ENCODE data around the gene LAMA1. TPM values are rescaled to one million over a fixed set of nuclear protein-coding genes. Genes with fewer than 3 reads are reported as not detected.

LAMA1 gene
- total and polyA plus RNA-seq, 2 of the 8 experiments (the other 6 are each of a cell fraction or from before 2014, with no cell fraction given): 30.4 to 48.7 TPM

- TF ChIP-seq, protein P1, sequence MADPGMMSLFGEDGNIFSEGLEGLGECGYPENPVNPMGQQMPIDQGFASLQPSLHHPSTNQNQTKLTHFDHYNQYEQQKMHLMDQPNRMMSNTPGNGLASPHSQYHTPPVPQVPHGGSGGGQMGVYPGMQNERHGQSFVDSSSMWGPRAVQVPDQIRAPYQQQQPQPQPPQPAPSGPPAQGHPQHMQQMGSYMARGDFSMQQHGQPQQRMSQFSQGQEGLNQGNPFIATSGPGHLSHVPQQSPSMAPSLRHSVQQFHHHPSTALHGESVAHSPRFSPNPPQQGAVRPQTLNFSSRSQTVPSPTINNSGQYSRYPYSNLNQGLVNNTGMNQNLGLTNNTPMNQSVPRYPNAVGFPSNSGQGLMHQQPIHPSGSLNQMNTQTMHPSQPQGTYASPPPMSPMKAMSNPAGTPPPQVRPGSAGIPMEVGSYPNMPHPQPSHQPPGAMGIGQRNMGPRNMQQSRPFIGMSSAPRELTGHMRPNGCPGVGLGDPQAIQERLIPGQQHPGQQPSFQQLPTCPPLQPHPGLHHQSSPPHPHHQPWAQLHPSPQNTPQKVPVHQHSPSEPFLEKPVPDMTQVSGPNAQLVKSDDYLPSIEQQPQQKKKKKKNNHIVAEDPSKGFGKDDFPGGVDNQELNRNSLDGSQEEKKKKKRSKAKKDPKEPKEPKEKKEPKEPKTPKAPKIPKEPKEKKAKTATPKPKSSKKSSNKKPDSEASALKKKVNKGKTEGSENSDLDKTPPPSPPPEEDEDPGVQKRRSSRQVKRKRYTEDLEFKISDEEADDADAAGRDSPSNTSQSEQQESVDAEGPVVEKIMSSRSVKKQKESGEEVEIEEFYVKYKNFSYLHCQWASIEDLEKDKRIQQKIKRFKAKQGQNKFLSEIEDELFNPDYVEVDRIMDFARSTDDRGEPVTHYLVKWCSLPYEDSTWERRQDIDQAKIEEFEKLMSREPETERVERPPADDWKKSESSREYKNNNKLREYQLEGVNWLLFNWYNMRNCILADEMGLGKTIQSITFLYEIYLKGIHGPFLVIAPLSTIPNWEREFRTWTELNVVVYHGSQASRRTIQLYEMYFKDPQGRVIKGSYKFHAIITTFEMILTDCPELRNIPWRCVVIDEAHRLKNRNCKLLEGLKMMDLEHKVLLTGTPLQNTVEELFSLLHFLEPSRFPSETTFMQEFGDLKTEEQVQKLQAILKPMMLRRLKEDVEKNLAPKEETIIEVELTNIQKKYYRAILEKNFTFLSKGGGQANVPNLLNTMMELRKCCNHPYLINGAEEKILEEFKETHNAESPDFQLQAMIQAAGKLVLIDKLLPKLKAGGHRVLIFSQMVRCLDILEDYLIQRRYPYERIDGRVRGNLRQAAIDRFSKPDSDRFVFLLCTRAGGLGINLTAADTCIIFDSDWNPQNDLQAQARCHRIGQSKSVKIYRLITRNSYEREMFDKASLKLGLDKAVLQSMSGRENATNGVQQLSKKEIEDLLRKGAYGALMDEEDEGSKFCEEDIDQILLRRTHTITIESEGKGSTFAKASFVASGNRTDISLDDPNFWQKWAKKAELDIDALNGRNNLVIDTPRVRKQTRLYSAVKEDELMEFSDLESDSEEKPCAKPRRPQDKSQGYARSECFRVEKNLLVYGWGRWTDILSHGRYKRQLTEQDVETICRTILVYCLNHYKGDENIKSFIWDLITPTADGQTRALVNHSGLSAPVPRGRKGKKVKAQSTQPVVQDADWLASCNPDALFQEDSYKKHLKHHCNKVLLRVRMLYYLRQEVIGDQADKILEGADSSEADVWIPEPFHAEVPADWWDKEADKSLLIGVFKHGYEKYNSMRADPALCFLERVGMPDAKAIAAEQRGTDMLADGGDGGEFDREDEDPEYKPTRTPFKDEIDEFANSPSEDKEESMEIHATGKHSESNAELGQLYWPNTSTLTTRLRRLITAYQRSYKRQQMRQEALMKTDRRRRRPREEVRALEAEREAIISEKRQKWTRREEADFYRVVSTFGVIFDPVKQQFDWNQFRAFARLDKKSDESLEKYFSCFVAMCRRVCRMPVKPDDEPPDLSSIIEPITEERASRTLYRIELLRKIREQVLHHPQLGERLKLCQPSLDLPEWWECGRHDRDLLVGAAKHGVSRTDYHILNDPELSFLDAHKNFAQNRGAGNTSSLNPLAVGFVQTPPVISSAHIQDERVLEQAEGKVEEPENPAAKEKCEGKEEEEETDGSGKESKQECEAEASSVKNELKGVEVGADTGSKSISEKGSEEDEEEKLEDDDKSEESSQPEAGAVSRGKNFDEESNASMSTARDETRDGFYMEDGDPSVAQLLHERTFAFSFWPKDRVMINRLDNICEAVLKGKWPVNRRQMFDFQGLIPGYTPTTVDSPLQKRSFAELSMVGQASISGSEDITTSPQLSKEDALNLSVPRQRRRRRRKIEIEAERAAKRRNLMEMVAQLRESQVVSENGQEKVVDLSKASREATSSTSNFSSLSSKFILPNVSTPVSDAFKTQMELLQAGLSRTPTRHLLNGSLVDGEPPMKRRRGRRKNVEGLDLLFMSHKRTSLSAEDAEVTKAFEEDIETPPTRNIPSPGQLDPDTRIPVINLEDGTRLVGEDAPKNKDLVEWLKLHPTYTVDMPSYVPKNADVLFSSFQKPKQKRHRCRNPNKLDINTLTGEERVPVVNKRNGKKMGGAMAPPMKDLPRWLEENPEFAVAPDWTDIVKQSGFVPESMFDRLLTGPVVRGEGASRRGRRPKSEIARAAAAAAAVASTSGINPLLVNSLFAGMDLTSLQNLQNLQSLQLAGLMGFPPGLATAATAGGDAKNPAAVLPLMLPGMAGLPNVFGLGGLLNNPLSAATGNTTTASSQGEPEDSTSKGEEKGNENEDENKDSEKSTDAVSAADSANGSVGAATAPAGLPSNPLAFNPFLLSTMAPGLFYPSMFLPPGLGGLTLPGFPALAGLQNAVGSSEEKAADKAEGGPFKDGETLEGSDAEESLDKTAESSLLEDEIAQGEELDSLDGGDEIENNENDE (IDR thresholded peaks at IDR 0.05; ENCODE audit: insufficient replicate concordance, low read length): no peak
- TF ChIP-seq CHD1 (IDR thresholded peaks at IDR 0.05; ENCODE audit: low read depth, low read length): no peak
- TF ChIP-seq SAP30 (IDR thresholded peaks at IDR 0.05; ENCODE audit: insufficient read depth, insufficient replicate concordance, low read length): no peak
- TF ChIP-seq RFX5 (IDR thresholded peaks at IDR 0.05; ENCODE audit: borderline replicate concordance, low read depth, low read length): no peak
- TF ChIP-seq CBX5 (IDR thresholded peaks at IDR 0.05; ENCODE audit: low read depth, low read length): no peak
- no peak for TF ChIP-seq TEAD4 (IDR thresholded peaks at IDR 0.05; ENCODE audit: low read depth, low read length)
- TF ChIP-seq KDM1A (IDR thresholded peaks at IDR 0.05; ENCODE audit: borderline replicate concordance, low read length): no peak
- no peak for TF ChIP-seq FOSL1 (IDR thresholded peaks at IDR 0.05; ENCODE audit: insufficient read depth, low read depth, low read length)
- no peak for TF ChIP-seq POU5F1 (IDR thresholded peaks at IDR 0.05; ENCODE audit: low read depth, low read length)
- no peak for TF ChIP-seq SIN3A (conservative IDR thresholded peaks at IDR 0.05 in 1 of 2, IDR thresholded peaks at IDR 0.05 in 1 of 2; ENCODE audit: low read depth in 1 of 2, low read length in 2 of 2)
- TF ChIP-seq CREB1 (IDR thresholded peaks at IDR 0.05): no peak
- TF ChIP-seq POLR2AphosphoS5 (IDR thresholded peaks at IDR 0.05; ENCODE audit: low read depth, low read length): no peak
- no peak for TF ChIP-seq GTF2F1 (IDR thresholded peaks at IDR 0.05; ENCODE audit: borderline replicate concordance, low read depth, low read length)
Observed at GRCh38 chr18:7059276-7059675, 58.3 kb downstream of the LAMA1 start (continued).

All from H1 (cell line).